ENCODE measurements around the gene GULP1. TPM values are rescaled to one million over a fixed set of nuclear protein-coding genes. Genes with fewer than 3 reads are reported as not detected.

Gene GULP1
- total RNA-seq, 4 donors from 2014 or later = 43.3 to 64.8 (median 50.3) TPM

GRCh38 chr2:188365058-188365641 is 73.5 kb downstream of the GULP1 start:
- ATAC-seq = no peak
- TF ChIP-seq POLR2A (IDR thresholded peaks at IDR 0.05) = no peak
- TF ChIP-seq EP300 (IDR thresholded peaks at IDR 0.05) = no peak
- TF ChIP-seq CTCF (IDR thresholded peaks at IDR 0.05) = no peak
- no peak for TF ChIP-seq POLR2AphosphoS5 (IDR thresholded peaks at IDR 0.05)
- Histone ChIP-seq H3K4me3 (no peak overlapping the region), H3K4me1 (peaks cover 0 to under 1% (median 0%) of the 10 kb centered on the region in 3 donors), H3K36me3 (no peaks in the 10 kb centered on the region), H3K9me3 (no peaks in the 10 kb centered on the region), H3K27ac (no peak overlapping the region), H3K27me3 (no peaks in the 10 kb centered on the region)

- ATAC-seq = no peak
- Histone ChIP-seq H3K27me3 (no peaks in the 10 kb centered on the region), H3K36me3 (no peaks in the 10 kb centered on the region), H3K27ac (no peak overlapping the region), H3K4me3 (no peak overlapping the region), H3K9me3 (no peaks in the 10 kb centered on the region), H3K4me1 (no peaks in the 10 kb centered on the region)
- no peak for TF ChIP-seq POLR2AphosphoS5 (IDR thresholded peaks at IDR 0.05)
- TF ChIP-seq EP300 (IDR thresholded peaks at IDR 0.05) = no peak
- no peak for TF ChIP-seq POLR2A (IDR thresholded peaks at IDR 0.05)
- TF ChIP-seq CTCF (IDR thresholded peaks at IDR 0.05) = no peak
- 85% methylated on average over 3 of the region's 3 CpGs for WGBS, 2 donors (ENCODE audit: low coverage in 1 of 2)
These were observed 75.5 kb downstream of the GULP1 start for GRCh38 chr2:188367164-188367563.

GRCh38 chr2:188369365-188369764 is 77.7 kb downstream of the GULP1 start:
- Histone ChIP-seq H3K9me3 (no peaks in the 10 kb centered on the region), H3K27ac (no peak overlapping the region), H3K4me1 (no peaks in the 10 kb centered on the region), H3K36me3 (no peaks in the 10 kb centered on the region), H3K27me3 (no peaks in the 10 kb centered on the region), H3K4me3 (no peak overlapping the region)
- ATAC-seq = peak; percentile 57
- no peak for TF ChIP-seq EP300 (IDR thresholded peaks at IDR 0.05)
- TF ChIP-seq CTCF (IDR thresholded peaks at IDR 0.05) = peak; percentile 39 to 69 (median 52)
- no peak for TF ChIP-seq POLR2AphosphoS5 (IDR thresholded peaks at IDR 0.05)
- no peak for TF ChIP-seq POLR2A (IDR thresholded peaks at IDR 0.05)
- 21 to 24% methylated on average over 2 to 3 of the region's 3 CpGs for WGBS, 2 donors (ENCODE audit: low coverage in 1 of 2)

DNA sequence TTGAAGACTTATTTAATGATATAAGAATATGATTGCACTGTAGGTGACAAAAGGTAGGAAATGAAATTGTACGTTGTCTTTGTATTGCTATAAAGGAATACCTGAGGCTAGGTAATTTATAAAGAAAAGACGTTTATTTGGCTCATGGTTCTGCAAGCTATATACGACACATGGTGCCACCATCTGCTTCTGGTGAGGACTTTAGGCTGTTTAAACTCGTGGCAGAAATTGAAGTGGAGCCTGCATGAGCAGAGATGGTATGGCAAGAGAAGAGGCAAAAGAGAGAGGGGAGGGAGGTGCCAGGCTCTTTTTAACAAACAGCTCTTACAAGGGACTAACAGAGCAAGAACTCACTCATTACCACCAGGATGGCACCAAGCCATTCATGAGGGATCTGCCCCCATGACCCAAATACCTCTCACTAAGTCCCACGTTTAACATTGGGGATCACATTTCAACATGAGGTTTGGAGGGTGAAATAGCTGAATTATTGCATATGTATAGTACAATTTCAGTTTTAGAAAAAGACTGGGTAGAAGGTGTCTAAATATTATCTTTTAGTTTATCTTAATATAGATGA is 86.8 kb downstream of the GULP1 start:
- no peak overlapping the region for H3K4me3 ChIP-seq
- TF ChIP-seq CTCF (IDR thresholded peaks at IDR 0.05) (no peak), POLR2AphosphoS5 (IDR thresholded peaks at IDR 0.05) (no peak), EP300 (IDR thresholded peaks at IDR 0.05) (no peak), POLR2A (IDR thresholded peaks at IDR 0.05) (no peak)
- H3K27ac ChIP-seq = no peak overlapping the region
- H3K9me3 ChIP-seq = no peaks in the 10 kb centered on the region
- H3K4me1 ChIP-seq = peaks cover 4 to 29% (median 7%) of the 10 kb centered on the region in 3 donors
- no peaks in the 10 kb centered on the region for H3K27me3 ChIP-seq
- WGBS, 2 donors (ENCODE audit: low coverage in 1 of 2) = 81 to 85% methylated on average over 5 of the region's 5 CpGs
- H3K36me3 ChIP-seq = no peaks in the 10 kb centered on the region
- ATAC-seq = no peak

GRCh38 chr2:188379748-188380147 is 88.1 kb downstream of the GULP1 start:
- 79 to 90% methylated on average over 2 to 3 of the region's 3 CpGs for WGBS, 2 donors (ENCODE audit: low coverage in 1 of 2)
- ATAC-seq = no peak
- Histone ChIP-seq H3K4me1 (peaks cover 4 to 32% (median 7%) of the 10 kb centered on the region in 3 donors), H3K36me3 (peaks cover 0 to 3% of the 10 kb centered on the region in 2 donors), H3K9me3 (no peaks in the 10 kb centered on the region), H3K4me3 (no peak overlapping the region), H3K27ac (no peak overlapping the region), H3K27me3 (no peaks in the 10 kb centered on the region)
- TF ChIP-seq EP300 (IDR thresholded peaks at IDR 0.05) (no peak), POLR2A (IDR thresholded peaks at IDR 0.05) (no peak), POLR2AphosphoS5 (IDR thresholded peaks at IDR 0.05) (no peak), CTCF (IDR thresholded peaks at IDR 0.05) (no peak)
